Stimulated activated CD8-positive, alpha-beta memory T cell treated with anti-CD3 and anti-CD28 coated beads, Interleukin-12 subunit alpha, Interleukin-12 subunit beta, amount 100 ng/mL, for 24 hours (primary cell): ENCODE results near the gene AP4S1.
"Not testable (repeated sequence)": the region's sequence is repeated elsewhere in the genome, so short reads cannot be mapped to it uniquely, and the experiment has no call there.

ENCODE experiments used
- DNase-seq: peaks from one replicate; pipeline ENCODE4 v3.0.0-alpha.2; 2020; ENCODE audit errors: extremely low read depth

AP4S1 gene

GRCh38 chr14:31085027-31085426 is 59.6 kb downstream of the AP4S1 start:
- no peak for DNase-seq

- not testable (repeated sequence) for DNase-seq
Measured at GRCh38 chr14:31086466-31086865, 61.0 kb downstream of the AP4S1 start.

- no peak for DNase-seq
Measured at GRCh38 chr14:31090883-31091764, 65.7 kb downstream of the AP4S1 start.

- DNase-seq, result no peak
Measured at GRCh38 chr14:31092160-31092708, 66.8 kb downstream of the AP4S1 start.

GRCh38 chr14:31093884-31094839 is 68.7 kb downstream of the AP4S1 start:
- DNase-seq, result not testable (repeated sequence)

GRCh38 chr14:31095817-31096216 is 70.4 kb downstream of the AP4S1 start:
- DNase-seq, result not testable (repeated sequence)

GRCh38 chr14:31096255-31096654 is 70.8 kb downstream of the AP4S1 start:
- DNase-seq, result no peak

- no peak for DNase-seq
Measured at GRCh38 chr14:31097081-31097480, 71.6 kb downstream of the AP4S1 start.

- no peak for DNase-seq
Measured at GRCh38 chr14:31106768-31107167, 81.3 kb downstream of the AP4S1 start.

GRCh38 chr14:31109257-31109656 is 83.8 kb downstream of the AP4S1 start:
- DNase-seq, result no peak

- DNase-seq, result no peak
Measured at GRCh38 chr14:31110872-31111271, 85.4 kb downstream of the AP4S1 start.

- no peak for DNase-seq
Measured at GRCh38 chr14:31113794-31114193, 88.3 kb downstream of the AP4S1 start.

GRCh38 chr14:31118892-31119291 is 93.4 kb downstream of the AP4S1 start:
- DNase-seq, result no peak

- DNase-seq, result no peak
Measured at GRCh38 chr14:31122098-31122611, 96.7 kb downstream of the AP4S1 start.

GRCh38 chr14:31122921-31123320 is 97.5 kb downstream of the AP4S1 start:
- no peak for DNase-seq

GRCh38 chr14:31124197-31124596 is 98.7 kb downstream of the AP4S1 start:
- no peak for DNase-seq

- DNase-seq, result no peak
Measured at GRCh38 chr14:31125231-31125630, 99.8 kb downstream of the AP4S1 start.

GRCh38 chr14:31126680-31127079 is 101.2 kb downstream of the AP4S1 start:
- DNase-seq, result no peak

GRCh38 chr14:31127690-31128089 is 102.2 kb downstream of the AP4S1 start:
- no peak for DNase-seq

- no peak for DNase-seq
Measured at GRCh38 chr14:31128601-31129526, 103.4 kb downstream of the AP4S1 start.

- no peak for DNase-seq
Measured at GRCh38 chr14:31133133-31133532, 107.7 kb downstream of the AP4S1 start.
